ENCODE results near the gene ADCY3.

ADCY3 gene

GRCh38 chr2:24872344-24873115 lies 47.5 kb downstream of the ADCY3 start:
- no peak for DNase-seq

GRCh38 chr2:24871852-24872333 lies 48.1 kb downstream of the ADCY3 start:
- DNase-seq, result no peak

- DNase-seq, result no peak
These were observed 48.9 kb downstream of the ADCY3 start for GRCh38 chr2:24870891-24871705.

GRCh38 chr2:24870440-24870839 lies 49.6 kb downstream of the ADCY3 start:
- no peak for DNase-seq

GRCh38 chr2:24866946-24867345 lies 53.1 kb downstream of the ADCY3 start:
- no peak for DNase-seq

- DNase-seq, result no peak
These were observed 56.4 kb downstream of the ADCY3 start for GRCh38 chr2:24863641-24864040.

- no peak for DNase-seq
These were observed 58.5 kb downstream of the ADCY3 start for GRCh38 chr2:24861500-24861899.

GRCh38 chr2:24860631-24861030 lies 59.4 kb downstream of the ADCY3 start:
- DNase-seq, result no peak

GRCh38 chr2:24859968-24860600 lies 60.0 kb downstream of the ADCY3 start:
- DNase-seq, result no peak

- no peak for DNase-seq
These were observed 61.0 kb downstream of the ADCY3 start for GRCh38 chr2:24858996-24859395.

GRCh38 chr2:24857746-24858145 lies 62.3 kb downstream of the ADCY3 start:
- DNase-seq, result no peak

GRCh38 chr2:24856791-24857211 lies 63.2 kb downstream of the ADCY3 start:
- DNase-seq, result no peak

- no peak for DNase-seq
These were observed 64.3 kb downstream of the ADCY3 start for GRCh38 chr2:24855726-24856125.

GRCh38 chr2:24855022-24855622 lies 64.9 kb downstream of the ADCY3 start:
- no peak for DNase-seq

- no peak for DNase-seq
These were observed 66.0 kb downstream of the ADCY3 start for GRCh38 chr2:24853996-24854395.

GRCh38 chr2:24853046-24853445 lies 67.0 kb downstream of the ADCY3 start:
- DNase-seq, result no peak

- no peak for DNase-seq
These were observed 67.5 kb downstream of the ADCY3 start for GRCh38 chr2:24852431-24853020.

GRCh38 chr2:24852026-24852425 lies 68.0 kb downstream of the ADCY3 start:
- no peak for DNase-seq

GRCh38 chr2:24850944-24851343 lies 69.1 kb downstream of the ADCY3 start:
- DNase-seq, result no peak

GRCh38 chr2:24845691-24846090 lies 74.3 kb downstream of the ADCY3 start:
- no peak for DNase-seq

- DNase-seq, result no peak
These were observed 75.9 kb downstream of the ADCY3 start for GRCh38 chr2:24844023-24844685.

GRCh38 chr2:24843330-24843860 lies 76.6 kb downstream of the ADCY3 start:
- no peak for DNase-seq

Data from activated CD4-positive, alpha-beta T cell treated with anti-CD3 and anti-CD28 coated beads, Interleukin-2, amount 50 U/mL, for 16 hours (primary cell).